Sigmoid colon (tissue), 4 donors: ENCODE measurements around the gene CD40.

Source experiments
- EP300 ChIP-seq, 4 donors: sonication (generic); formaldehyde crosslinking; IDR thresholded peaks; one replicate each; pipeline ENCODE4 v1.6.1; 2017; ENCODE audit warnings: antibody characterized with exemption in 4 of 4
- POLR2AphosphoS5 ChIP-seq, 4 donors: sonication (generic); formaldehyde crosslinking; IDR thresholded peaks; one replicate each; pipeline ENCODE4 v1.6.1; 2017; ENCODE audit warnings: antibody characterized with exemption in 4 of 4
- TF ChIP-seq, protein P1 (sequence below), 4 experiments: fragments of 450-650 bp in 3 of 4; fragments of 200-600 bp in 1 of 4; IDR thresholded peaks; one replicate each; pipeline ENCODE4 v1.5.1; 2016 to 2019; ENCODE audit warnings: antibody characterized with exemption in 4 of 4, mild to moderate bottlenecking in 3 of 4, moderate library complexity in 2 of 4

DNA sequence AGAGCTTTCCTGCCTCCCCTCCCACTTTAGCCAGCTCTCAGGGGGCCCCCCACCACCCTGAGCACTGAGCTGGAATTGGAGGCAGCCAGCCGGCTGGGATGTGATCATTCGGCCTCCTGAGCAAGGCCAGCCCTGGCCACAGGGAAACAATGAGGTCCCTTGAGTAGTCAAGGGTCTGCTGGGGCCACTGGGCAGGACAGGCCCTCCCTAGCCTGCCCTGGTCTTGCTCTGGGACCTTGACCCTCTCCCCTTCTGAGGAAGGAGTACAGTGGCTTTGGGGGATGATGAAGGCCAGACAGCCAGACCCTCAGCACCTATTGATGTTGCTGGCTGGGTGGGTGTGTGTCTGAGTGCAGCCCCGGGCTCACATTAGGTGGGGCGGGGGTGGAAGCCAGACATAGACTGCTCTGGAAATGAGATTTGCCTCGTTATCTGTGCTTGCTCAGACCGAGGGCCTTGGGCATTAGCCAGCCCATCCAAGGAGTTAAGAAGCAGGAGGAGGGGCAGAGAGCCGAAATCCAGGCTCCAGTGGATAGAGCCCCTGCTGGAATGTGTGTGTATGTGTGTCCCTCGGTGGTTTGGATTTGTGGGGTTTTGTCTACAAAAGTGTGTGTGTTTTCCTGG lies 21.3 kb downstream of the CD40 start:
- TF ChIP-seq EP300 (IDR thresholded peaks at IDR 0.05), result no peak
- TF ChIP-seq, protein P1, sequence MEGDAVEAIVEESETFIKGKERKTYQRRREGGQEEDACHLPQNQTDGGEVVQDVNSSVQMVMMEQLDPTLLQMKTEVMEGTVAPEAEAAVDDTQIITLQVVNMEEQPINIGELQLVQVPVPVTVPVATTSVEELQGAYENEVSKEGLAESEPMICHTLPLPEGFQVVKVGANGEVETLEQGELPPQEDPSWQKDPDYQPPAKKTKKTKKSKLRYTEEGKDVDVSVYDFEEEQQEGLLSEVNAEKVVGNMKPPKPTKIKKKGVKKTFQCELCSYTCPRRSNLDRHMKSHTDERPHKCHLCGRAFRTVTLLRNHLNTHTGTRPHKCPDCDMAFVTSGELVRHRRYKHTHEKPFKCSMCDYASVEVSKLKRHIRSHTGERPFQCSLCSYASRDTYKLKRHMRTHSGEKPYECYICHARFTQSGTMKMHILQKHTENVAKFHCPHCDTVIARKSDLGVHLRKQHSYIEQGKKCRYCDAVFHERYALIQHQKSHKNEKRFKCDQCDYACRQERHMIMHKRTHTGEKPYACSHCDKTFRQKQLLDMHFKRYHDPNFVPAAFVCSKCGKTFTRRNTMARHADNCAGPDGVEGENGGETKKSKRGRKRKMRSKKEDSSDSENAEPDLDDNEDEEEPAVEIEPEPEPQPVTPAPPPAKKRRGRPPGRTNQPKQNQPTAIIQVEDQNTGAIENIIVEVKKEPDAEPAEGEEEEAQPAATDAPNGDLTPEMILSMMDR (IDR thresholded peaks at IDR 0.05), result no peak
- no peak for TF ChIP-seq POLR2AphosphoS5 (IDR thresholded peaks at IDR 0.05)
